ENCODE data around the gene SNAI3. TPM values are rescaled to one million over a fixed set of nuclear protein-coding genes. Genes with fewer than 3 reads are reported as not detected.

SNAI3 gene
- total RNA-seq, 6 experiments from 2014 or later: 0.15 to 0.98 (median 0.35) TPM

- Histone ChIP-seq H3K9me3 (no peaks in the 10 kb centered on the region), H3K36me3 (peaks cover 0 to 36% (median 0%) of the 10 kb centered on the region in 4 donors), H3K27ac (no peak overlapping the region), H3K4me1 (peaks cover 0 to under 1% (median 0%) of the 10 kb centered on the region in 4 donors), H3K27me3 (no peaks in the 10 kb centered on the region), H3K4me3 (no peak overlapping the region)
- intact Hi-C loops (cut with DNase I): no loop called here
- WGBS (ENCODE audit: insufficient coverage, low coverage, low lambda C conversion rate, missing lambda C conversion rate): 76% methylated on average over 2 of the region's 29 CpGs
- DNase-seq (no peak), ATAC-seq (no peak)
- TF ChIP-seq POLR2A (IDR thresholded peaks at IDR 0.05) (no peak), CTCF (IDR thresholded peaks at IDR 0.05) (no peak)
These were observed 30.5 kb downstream of the SNAI3 start for GRCh38 chr16:88655733-88656281.

- TF ChIP-seq POLR2A (IDR thresholded peaks at IDR 0.05) (no peak), CTCF (IDR thresholded peaks at IDR 0.05) (no peak)
- Histone ChIP-seq H3K27ac (no peak overlapping the region), H3K9me3 (no peaks in the 10 kb centered on the region), H3K27me3 (no peaks in the 10 kb centered on the region), H3K4me3 (no peak overlapping the region), H3K4me1 (no peaks in the 10 kb centered on the region), H3K36me3 (peaks cover 0 to 36% (median 0%) of the 10 kb centered on the region in 4 donors)
- WGBS (ENCODE audit: insufficient coverage, low coverage, low lambda C conversion rate, missing lambda C conversion rate): no CpG with 5 or more reads among the region's 50 CpGs
- no peak for ATAC-seq
- peak in 1 of 3 donors; percentile 56 for DNase-seq
- intact Hi-C loops (cut with DNase I): no loop called here
These were observed 31.1 kb downstream of the SNAI3 start for GRCh38 chr16:88655053-88655732.

- TF ChIP-seq CTCF (IDR thresholded peaks at IDR 0.05) (no peak), POLR2A (IDR thresholded peaks at IDR 0.05) (no peak)
- WGBS (ENCODE audit: insufficient coverage, low coverage, low lambda C conversion rate, missing lambda C conversion rate): 73% methylated on average over 7 of the region's 28 CpGs
- no peaks in the 10 kb centered on the region for H3K4me1 ChIP-seq
- no peak overlapping the region for H3K4me3 ChIP-seq
- H3K36me3 ChIP-seq: peaks cover 0 to 36% (median 0%) of the 10 kb centered on the region in 4 donors
- H3K9me3 ChIP-seq: no peaks in the 10 kb centered on the region
- intact Hi-C loops (cut with DNase I): no loop called here
- no peaks in the 10 kb centered on the region for H3K27me3 ChIP-seq
- no peak for DNase-seq
- ATAC-seq: no peak
- no peak overlapping the region for H3K27ac ChIP-seq
These were observed 31.8 kb downstream of the SNAI3 start for GRCh38 chr16:88654363-88655052.

GRCh38 chr16:88653596-88654362 is 32.5 kb downstream of the SNAI3 start:
- ATAC-seq (no peak), DNase-seq (no peak)
- Histone ChIP-seq H3K36me3 (peaks cover 0 to 36% (median 0%) of the 10 kb centered on the region in 4 donors), H3K27me3 (no peaks in the 10 kb centered on the region), H3K4me3 (no peak overlapping the region), H3K9me3 (no peaks in the 10 kb centered on the region), H3K27ac (no peak overlapping the region), H3K4me1 (no peaks in the 10 kb centered on the region)
- TF ChIP-seq POLR2A (IDR thresholded peaks at IDR 0.05) (no peak), CTCF (IDR thresholded peaks at IDR 0.05) (no peak)
- intact Hi-C loops (cut with DNase I): no loop called here
- WGBS (ENCODE audit: insufficient coverage, low coverage, low lambda C conversion rate, missing lambda C conversion rate): 84% methylated on average over 6 of the region's 32 CpGs
